Omental fat pad (tissue), 4 donors: Measurements from ENCODE around the gene RTF2. TPM values are rescaled to one million over a fixed set of nuclear protein-coding genes. Genes with fewer than 3 reads are reported as not detected.

Source experiments
- ATAC-seq: fragments of 150-250 bp; one replicate; pipeline ENCODE4 v1.9.1; 2016; ENCODE audit warnings: mild to moderate bottlenecking, moderate library complexity; ENCODE audit not compliant: low FRiP score
- DNase-seq: peaks from one replicate; pipeline ENCODE4 v3.0.0-alpha.2; 2019; ENCODE audit warnings: low spot score
- total RNA-seq, 4 donors: library from RNA; depleted of rRNA; stranded (reverse); fragments of >200 nt; gene quantifications; one replicate each; pipeline ENCODE4 v1.1.0, GENCODE V29; 2016
- TF ChIP-seq, protein P1 (sequence below), 3 donors: fragments of 450-650 bp; IDR thresholded peaks; one replicate each; pipeline ENCODE4 v1.5.1; 2016 to 2017; ENCODE audit warnings: antibody characterized with exemption in 3 of 3, mild to moderate bottlenecking in 3 of 3, moderate library complexity in 2 of 3

Gene RTF2
- total RNA-seq, 4 donors from 2014 or later: 52.7 to 62.9 (median 53.7) TPM

- ATAC-seq (no peak), DNase-seq (no peak)
- TF ChIP-seq, protein P1, sequence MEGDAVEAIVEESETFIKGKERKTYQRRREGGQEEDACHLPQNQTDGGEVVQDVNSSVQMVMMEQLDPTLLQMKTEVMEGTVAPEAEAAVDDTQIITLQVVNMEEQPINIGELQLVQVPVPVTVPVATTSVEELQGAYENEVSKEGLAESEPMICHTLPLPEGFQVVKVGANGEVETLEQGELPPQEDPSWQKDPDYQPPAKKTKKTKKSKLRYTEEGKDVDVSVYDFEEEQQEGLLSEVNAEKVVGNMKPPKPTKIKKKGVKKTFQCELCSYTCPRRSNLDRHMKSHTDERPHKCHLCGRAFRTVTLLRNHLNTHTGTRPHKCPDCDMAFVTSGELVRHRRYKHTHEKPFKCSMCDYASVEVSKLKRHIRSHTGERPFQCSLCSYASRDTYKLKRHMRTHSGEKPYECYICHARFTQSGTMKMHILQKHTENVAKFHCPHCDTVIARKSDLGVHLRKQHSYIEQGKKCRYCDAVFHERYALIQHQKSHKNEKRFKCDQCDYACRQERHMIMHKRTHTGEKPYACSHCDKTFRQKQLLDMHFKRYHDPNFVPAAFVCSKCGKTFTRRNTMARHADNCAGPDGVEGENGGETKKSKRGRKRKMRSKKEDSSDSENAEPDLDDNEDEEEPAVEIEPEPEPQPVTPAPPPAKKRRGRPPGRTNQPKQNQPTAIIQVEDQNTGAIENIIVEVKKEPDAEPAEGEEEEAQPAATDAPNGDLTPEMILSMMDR (IDR thresholded peaks at IDR 0.05): no peak
Observed at GRCh38 chr20:56511926-56512325, 43.5 kb downstream of the RTF2 start.

GRCh38 chr20:56513161-56514150 is 45.0 kb downstream of the RTF2 start:
- no peak for DNase-seq
- TF ChIP-seq, protein P1 (IDR thresholded peaks at IDR 0.05): no peak
- no peak for ATAC-seq

DNA sequence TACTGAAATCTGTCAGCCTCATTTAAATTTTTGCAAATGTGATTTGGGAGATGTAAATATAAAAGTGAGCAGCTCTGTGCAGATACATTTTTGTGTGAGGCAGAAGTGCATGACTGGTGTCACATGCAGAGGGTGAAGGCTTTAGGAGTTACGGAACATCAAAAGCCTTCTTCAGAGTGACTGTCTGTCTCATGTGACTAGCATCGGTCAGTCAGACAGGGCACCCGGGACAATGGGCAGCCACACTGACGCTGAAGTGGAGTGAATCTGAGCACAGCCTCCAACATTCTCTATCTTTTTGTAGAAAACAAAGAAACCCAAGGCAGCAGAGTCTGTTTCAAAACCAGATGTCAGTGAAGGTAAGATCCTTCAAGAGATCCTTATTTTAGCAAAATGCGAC is 48.2 kb downstream of the RTF2 start:
- ATAC-seq: no peak
- TF ChIP-seq, protein P1 (IDR thresholded peaks at IDR 0.05): no peak
- DNase-seq: no peak

GRCh38 chr20:56517211-56517610 is 48.8 kb downstream of the RTF2 start:
- DNase-seq (no peak), ATAC-seq (no peak)
- TF ChIP-seq, protein P1 (IDR thresholded peaks at IDR 0.05): no peak

- ATAC-seq (no peak), DNase-seq (no peak)
- TF ChIP-seq, protein P1 (IDR thresholded peaks at IDR 0.05): no peak
Observed at GRCh38 chr20:56517641-56518040, 49.2 kb downstream of the RTF2 start.

- DNase-seq (no peak), ATAC-seq (no peak)
- TF ChIP-seq, protein P1 (IDR thresholded peaks at IDR 0.05): no peak
Observed at GRCh38 chr20:56518126-56518525, 49.7 kb downstream of the RTF2 start.
